H9 (cell line): Measurements from ENCODE around the gene DLX5. TPM values are rescaled to one million over a fixed set of nuclear protein-coding genes. Genes with fewer than 3 reads are reported as not detected.

Experiments used
- DNase-seq: peaks from one replicate; pipeline ENCODE4 v3.0.0-alpha.2; 2017
- H2AFZ ChIP-seq: one replicate; pipeline ENCODE4 v1.6.1; 2013; ENCODE audit warnings: mild to moderate bottlenecking, low read length, control low read depth, moderate library complexity
- H2AK5ac ChIP-seq: 2 replicates; pipeline ENCODE4 v1.6.1; 2013; ENCODE audit warnings: low read length, control low read depth, mixed read lengths; ENCODE audit not compliant: insufficient read length
- H2BK120ac ChIP-seq: one replicate; pipeline ENCODE4 v1.6.1; 2013; ENCODE audit warnings: low read depth, mild to moderate bottlenecking, low read length, control low read depth, inconsistent platforms; ENCODE audit not compliant: poor library complexity, severe bottlenecking
- H2BK12ac ChIP-seq: 2 replicates; pipeline ENCODE4 v1.6.1; 2013; ENCODE audit warnings: low read length, control low read depth, mixed read lengths, low read depth; ENCODE audit not compliant: insufficient read length
- H2BK15ac ChIP-seq: 2 replicates; pipeline ENCODE4 v1.6.1; 2013; ENCODE audit warnings: low read depth, low read length, control low read depth
- H2BK20ac ChIP-seq: one replicate; pipeline ENCODE4 v1.6.1; 2013; ENCODE audit warnings: low read depth, mild to moderate bottlenecking, low read length, control low read depth, inconsistent platforms; ENCODE audit not compliant: poor library complexity, severe bottlenecking
- H2BK5ac ChIP-seq: 2 replicates; pipeline ENCODE4 v1.6.1; 2013; ENCODE audit warnings: low read length, control low read depth, mixed read lengths; ENCODE audit not compliant: insufficient read length
- H3K14ac ChIP-seq: 2 replicates; pipeline ENCODE4 v1.6.1; 2013; ENCODE audit warnings: low read length, control low read depth; ENCODE audit not compliant: insufficient read depth
- H3K18ac ChIP-seq: 2 replicates; pipeline ENCODE4 v1.6.1; 2013; ENCODE audit warnings: low read depth, mild to moderate bottlenecking, mixed read lengths, low read length, control low read depth; ENCODE audit not compliant: insufficient read length
- H3K23ac ChIP-seq: 2 replicates; pipeline ENCODE4 v1.6.1; 2013; ENCODE audit warnings: low read length, control low read depth, mixed read lengths, low read depth; ENCODE audit not compliant: insufficient read length
- H3K23me2 ChIP-seq: 2 replicates; pipeline ENCODE4 v1.6.1; 2013; ENCODE audit warnings: low read depth, mild to moderate bottlenecking, mixed read lengths, low read length, control low read depth; ENCODE audit not compliant: insufficient read length, poor library complexity, severe bottlenecking
- H3K27ac ChIP-seq: 2 replicates; pipeline ENCODE4 v1.5.1; 2013; ENCODE audit warnings: low read length, control low read depth, mixed read lengths, low read depth; ENCODE audit not compliant: insufficient read length
- H3K27me3 ChIP-seq: 2 replicates; pipeline ENCODE4 v1.6.1; 2013; ENCODE audit warnings: low read length, control low read depth, inconsistent platforms; ENCODE audit not compliant: insufficient read depth
- H3K4ac ChIP-seq: 2 replicates; pipeline ENCODE4 v1.6.1; 2013; ENCODE audit warnings: low read depth, mild to moderate bottlenecking, control low read depth, inconsistent platforms, low read length, moderate library complexity
- H3K4me1 ChIP-seq: 2 replicates; pipeline ENCODE4 v1.6.1; 2013; ENCODE audit warnings: low read length, control low read depth, inconsistent platforms; ENCODE audit not compliant: insufficient read depth
- H3K4me2 ChIP-seq: 2 replicates; pipeline ENCODE4 v1.6.1; 2013; ENCODE audit warnings: low read length, control low read depth, mixed read lengths; ENCODE audit not compliant: insufficient read length, insufficient read depth
- H3K56ac ChIP-seq: 2 replicates; pipeline ENCODE4 v1.6.1; 2013; ENCODE audit warnings: low read depth, mild to moderate bottlenecking, mixed read lengths, low read length, control low read depth; ENCODE audit not compliant: insufficient read length
- H3K79me1 ChIP-seq: 2 replicates; pipeline ENCODE4 v1.6.1; 2013; ENCODE audit warnings: low read depth, mild to moderate bottlenecking, moderate library complexity, low read length, control low read depth, inconsistent platforms; ENCODE audit not compliant: insufficient read depth, poor library complexity, severe bottlenecking
- H3K79me2 ChIP-seq: 2 replicates; pipeline ENCODE4 v1.6.1; 2013; ENCODE audit warnings: low read length, control low read depth, inconsistent platforms; ENCODE audit not compliant: insufficient read depth
- H3K9ac ChIP-seq: 2 replicates; pipeline ENCODE4 v1.6.1; 2013; ENCODE audit warnings: low read length, control low read depth, mixed read lengths; ENCODE audit not compliant: insufficient read length; ENCODE audit errors: extremely low read depth
- H3K9me3 ChIP-seq: one replicate; pipeline ENCODE4 v1.6.1; 2013; ENCODE audit warnings: low read depth, low read length, inconsistent platforms; ENCODE audit not compliant: control insufficient read depth
- H3T11ph ChIP-seq: one replicate; pipeline ENCODE4 v1.6.1; 2013; ENCODE audit warnings: mild to moderate bottlenecking, low read length, control low read depth, inconsistent platforms
- H4K20me1 ChIP-seq: one replicate; pipeline ENCODE4 v1.6.1; 2013; ENCODE audit not compliant: control insufficient read depth, insufficient read length, insufficient read depth
- H4K5ac ChIP-seq: 2 replicates; pipeline ENCODE4 v1.6.1; 2013; ENCODE audit warnings: low read depth, mild to moderate bottlenecking, mixed read lengths, low read length, control low read depth; ENCODE audit not compliant: insufficient read length
- H4K8ac ChIP-seq: replicated peaks from 2 replicates; pipeline ENCODE4 v1.6.1; 2013; ENCODE audit warnings: low read length, control low read depth, mixed read lengths, low read depth; ENCODE audit not compliant: insufficient read length
- H4K91ac ChIP-seq: 2 replicates; pipeline ENCODE4 v1.6.1; 2013; ENCODE audit warnings: low read depth, mild to moderate bottlenecking, moderate library complexity, mixed read lengths, low read length, control low read depth; ENCODE audit not compliant: insufficient read length
- H3K27ac Mint-ChIP-seq, 3 experiments: 2 replicates in 2 of 3; 3 replicates in 1 of 3; pipeline ENCODE4 v1.8.0; 2020 to 2021; ENCODE audit warnings: mixed read lengths in 3 of 3, mild to moderate bottlenecking in 1 of 3, moderate library complexity in 1 of 3
- H3K27me3 Mint-ChIP-seq: 2 replicates; pipeline ENCODE4 v1.8.0; 2021; ENCODE audit warnings: low read depth, mild to moderate bottlenecking, moderate library complexity, mixed read lengths
- H3K36me3 Mint-ChIP-seq, 3 experiments: 2 replicates in 2 of 3; 3 replicates in 1 of 3; pipeline ENCODE4 v1.8.0; 2020 to 2021; ENCODE audit warnings: low read depth in 3 of 3, mixed read lengths in 3 of 3; ENCODE audit not compliant: insufficient read depth in 1 of 3
- H3K4me1 Mint-ChIP-seq, 2 experiments: 2 replicates each; pipeline ENCODE4 v1.8.0; 2020; ENCODE audit warnings: mixed read lengths in 2 of 2
- H3K4me3 Mint-ChIP-seq, 2 experiments: 2 replicates in 1 of 2; 3 replicates in 1 of 2; pipeline ENCODE4 v1.8.0; 2020 to 2021; ENCODE audit warnings: mild to moderate bottlenecking in 2 of 2, mixed read lengths in 2 of 2, moderate library complexity in 1 of 2
- H3K9me3 Mint-ChIP-seq, 2 experiments: 2 replicates in 1 of 2; 3 replicates in 1 of 2; pipeline ENCODE4 v1.8.0; 2020; ENCODE audit warnings: mild to moderate bottlenecking in 2 of 2, mixed read lengths in 2 of 2, moderate library complexity in 1 of 2
- WGBS: extraction: QIAGEN DNeasy Blood & Tissue Kit; methylation state at CpG from one replicate; pipeline ENCODE4 v1.1.7; 2013; ENCODE audit warnings: missing lambda C conversion rate, low lambda C conversion rate, mixed read lengths; ENCODE audit not compliant: insufficient read length; ENCODE audit errors: extremely low coverage; 5-methylcytosine and 5-hydroxymethylcytosine counted together
- total RNA-seq: library from RNA; stranded (reverse); gene quantifications from 2 replicates; pipeline ENCODE4 v1.2.1, GENCODE V29; 2021
- TF ChIP-seq, protein P1 (sequence below): fragments of 200-600 bp; sonication (generic); conservative IDR thresholded peaks from 3 replicates; pipeline ENCODE4 v1.8.0; 2021; ENCODE audit warnings: antibody characterized with exemption, mild to moderate bottlenecking

Gene DLX5
- total RNA-seq, 1 experiment from 2014 or later, result 0.22 TPM

- H3K4ac ChIP-seq, result no peak overlapping the region
- no CpG with 5 or more reads among the region's 5 CpGs for WGBS
- no peak overlapping the region for H2AK5ac ChIP-seq
- H3K4me1 ChIP-seq, result no peaks in the 10 kb centered on the region
- H3K14ac ChIP-seq, result no peak overlapping the region
- no peak for DNase-seq
- Mint-ChIP-seq H3K9me3 (peaks cover 6 to 18% of the 10 kb centered on the region in 2 experiments), H3K27me3 (peaks cover 100% of the 10 kb centered on the region), H3K4me1 (peaks cover 17 to 57% of the 10 kb centered on the region in 2 experiments), H3K36me3 (no peaks in the 10 kb centered on the region), H3K4me3 (no peak overlapping the region), H3K27ac (no peak overlapping the region)
- no peak overlapping the region for H3T11ph ChIP-seq
- H3K9me3 ChIP-seq, result no peaks in the 10 kb centered on the region
- TF ChIP-seq, protein P1, sequence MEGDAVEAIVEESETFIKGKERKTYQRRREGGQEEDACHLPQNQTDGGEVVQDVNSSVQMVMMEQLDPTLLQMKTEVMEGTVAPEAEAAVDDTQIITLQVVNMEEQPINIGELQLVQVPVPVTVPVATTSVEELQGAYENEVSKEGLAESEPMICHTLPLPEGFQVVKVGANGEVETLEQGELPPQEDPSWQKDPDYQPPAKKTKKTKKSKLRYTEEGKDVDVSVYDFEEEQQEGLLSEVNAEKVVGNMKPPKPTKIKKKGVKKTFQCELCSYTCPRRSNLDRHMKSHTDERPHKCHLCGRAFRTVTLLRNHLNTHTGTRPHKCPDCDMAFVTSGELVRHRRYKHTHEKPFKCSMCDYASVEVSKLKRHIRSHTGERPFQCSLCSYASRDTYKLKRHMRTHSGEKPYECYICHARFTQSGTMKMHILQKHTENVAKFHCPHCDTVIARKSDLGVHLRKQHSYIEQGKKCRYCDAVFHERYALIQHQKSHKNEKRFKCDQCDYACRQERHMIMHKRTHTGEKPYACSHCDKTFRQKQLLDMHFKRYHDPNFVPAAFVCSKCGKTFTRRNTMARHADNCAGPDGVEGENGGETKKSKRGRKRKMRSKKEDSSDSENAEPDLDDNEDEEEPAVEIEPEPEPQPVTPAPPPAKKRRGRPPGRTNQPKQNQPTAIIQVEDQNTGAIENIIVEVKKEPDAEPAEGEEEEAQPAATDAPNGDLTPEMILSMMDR, result no peak
- H3K23me2 ChIP-seq, result peaks cover 5% of the 10 kb centered on the region
- H3K9ac ChIP-seq, result no peak overlapping the region
- H3K23ac ChIP-seq, result no peak overlapping the region
- peaks cover 97% of the 10 kb centered on the region for H3K27me3 ChIP-seq
- H2BK15ac ChIP-seq, result no peak overlapping the region
- no peak overlapping the region for H4K91ac ChIP-seq
- H3K79me1 ChIP-seq, result no peaks in the 10 kb centered on the region
- no peak overlapping the region for H3K27ac ChIP-seq
- H2BK5ac ChIP-seq, result no peak overlapping the region
- H3K79me2 ChIP-seq, result no peaks in the 10 kb centered on the region
- H2AFZ ChIP-seq, result no peak overlapping the region
- H4K5ac ChIP-seq, result no peak overlapping the region
- H3K18ac ChIP-seq, result no peak overlapping the region
- no peak overlapping the region for H2BK12ac ChIP-seq
- no peak overlapping the region for H2BK120ac ChIP-seq
- no peak overlapping the region for H4K8ac ChIP-seq
- no peak overlapping the region for H2BK20ac ChIP-seq
- H3K4me2 ChIP-seq, result no peak overlapping the region
- no peak overlapping the region for H3K56ac ChIP-seq
- peaks cover 3% of the 10 kb centered on the region for H4K20me1 ChIP-seq
Measured at GRCh38 chr7:97014145-97014750, 10.4 kb downstream of the DLX5 start.
